GM19025 (cell line): Measurements from ENCODE around the gene ADAMTS6.

Experiments
- ATAC-seq: cut with Tn5 transposase; IDR thresholded peaks from one replicate; pipeline ENCODE4 v1.9.1; 2021; ENCODE audit warnings: mild to moderate bottlenecking, low read depth, moderate library complexity; ENCODE audit not compliant: unreplicated experiment

Gene ADAMTS6

GRCh38 chr5:65120371-65120967 lies 361.3 kb downstream of the ADAMTS6 start:
- ATAC-seq = no peak

- ATAC-seq = no peak
Observed at GRCh38 chr5:65117525-65117924, 364.2 kb downstream of the ADAMTS6 start.

GRCh38 chr5:65113771-65114170 lies 367.9 kb downstream of the ADAMTS6 start:
- ATAC-seq = no peak

GRCh38 chr5:65111961-65112658 lies 369.6 kb downstream of the ADAMTS6 start:
- ATAC-seq = no peak

- ATAC-seq = no peak
Observed at GRCh38 chr5:65108786-65109743, 372.7 kb downstream of the ADAMTS6 start.

- ATAC-seq = no peak
Observed at GRCh38 chr5:65105301-65105700, 376.4 kb downstream of the ADAMTS6 start.

- no peak for ATAC-seq
Observed at GRCh38 chr5:65104831-65105230, 376.9 kb downstream of the ADAMTS6 start.

- no peak for ATAC-seq
Observed at GRCh38 chr5:65103756-65104440, 377.8 kb downstream of the ADAMTS6 start.

- peak; percentile 84 for ATAC-seq
Observed at GRCh38 chr5:65102976-65103711, 378.6 kb downstream of the ADAMTS6 start.

- ATAC-seq = peak; percentile 20
Observed at GRCh38 chr5:65102371-65102975, 379.2 kb downstream of the ADAMTS6 start.

- no peak for ATAC-seq
Observed at GRCh38 chr5:65101632-65102100, 380.1 kb downstream of the ADAMTS6 start.

- no peak for ATAC-seq
Observed at GRCh38 chr5:65100911-65101631, 380.6 kb downstream of the ADAMTS6 start.
